Neural cell (in vitro differentiated cells): Measurements from ENCODE around the gene DNAH1.

Experiments used
- EP300 ChIP-seq: fragments of 450-650 bp; conservative IDR thresholded peaks from 2 replicates; pipeline ENCODE4 v1.6.1; 2014; ENCODE audit warnings: antibody characterized with exemption, mild to moderate bottlenecking, moderate library complexity; ENCODE audit not compliant: poor library complexity, severe bottlenecking
- EZH2 ChIP-seq: fragments of 200-600, 300-800 bp; shearing (Covaris generic), sonication (generic); IDR thresholded peaks from 2 replicates; pipeline ENCODE4 v1.6.1; 2014; ENCODE audit warnings: antibody characterized with exemption, low read length, borderline replicate concordance, mild to moderate bottlenecking; ENCODE audit not compliant: insufficient read depth, poor library complexity, severe bottlenecking
- RAD21 ChIP-seq: fragments of 450-650 bp; conservative IDR thresholded peaks from 2 replicates; pipeline ENCODE4 v1.6.1; 2014; ENCODE audit warnings: antibody characterized with exemption, mild to moderate bottlenecking, moderate library complexity
- TAF1 ChIP-seq: IDR thresholded peaks from 2 replicates; pipeline ENCODE4 v1.6.1; 2012; ENCODE audit warnings: low read depth
- TF ChIP-seq, protein P1 (sequence below): fragments of 450-650 bp; IDR thresholded peaks from 2 replicates; pipeline ENCODE4 v1.5.1; 2014; ENCODE audit warnings: antibody characterized with exemption, mild to moderate bottlenecking, moderate library complexity; ENCODE audit not compliant: poor library complexity, severe bottlenecking
- TF ChIP-seq, protein P2 (sequence below): IDR thresholded peaks from 2 replicates; pipeline ENCODE4 v1.6.1; 2012; ENCODE audit warnings: borderline replicate concordance

DNA sequence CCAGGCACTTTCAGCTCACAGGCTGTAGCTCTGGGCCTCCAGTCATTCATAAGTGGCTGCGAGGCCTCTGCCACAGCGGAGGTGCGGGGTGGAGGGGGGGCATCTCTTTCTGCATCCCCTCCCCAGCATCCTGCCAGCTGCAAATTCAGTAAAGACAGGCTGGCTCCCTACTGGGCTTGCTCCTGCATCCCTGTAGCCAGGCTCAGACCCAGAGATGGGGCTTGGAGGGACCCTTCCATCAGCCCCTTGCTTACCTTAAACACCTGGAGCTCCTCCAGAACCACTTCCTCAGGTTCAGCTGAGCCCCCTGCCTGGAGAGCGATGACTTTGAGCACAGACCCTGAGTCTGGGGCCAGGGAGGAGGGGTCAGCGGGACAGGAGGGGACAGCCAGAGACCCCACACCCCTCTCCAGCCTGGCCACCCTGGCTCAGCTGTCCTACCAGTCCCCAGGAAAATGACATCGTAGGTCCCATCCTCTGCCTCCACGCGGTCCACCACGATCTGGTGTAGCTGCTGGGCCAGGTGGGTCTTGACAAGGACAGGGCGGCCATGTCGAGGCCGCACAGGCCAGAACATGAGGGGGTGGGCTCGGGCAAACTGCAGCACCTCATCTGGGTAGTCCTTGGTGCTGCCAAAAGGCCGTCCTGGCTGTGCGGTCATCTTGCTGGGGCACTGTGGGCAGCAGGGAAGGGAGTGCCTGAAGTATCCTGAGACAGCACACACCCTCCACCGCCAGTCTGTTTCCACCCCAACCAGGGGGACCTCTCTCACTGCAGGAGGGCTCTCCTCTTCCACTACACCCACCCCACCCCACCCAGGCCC is 123.5 kb downstream of the DNAH1 start:
- TF ChIP-seq RAD21 = no peak
- TF ChIP-seq, protein P1, sequence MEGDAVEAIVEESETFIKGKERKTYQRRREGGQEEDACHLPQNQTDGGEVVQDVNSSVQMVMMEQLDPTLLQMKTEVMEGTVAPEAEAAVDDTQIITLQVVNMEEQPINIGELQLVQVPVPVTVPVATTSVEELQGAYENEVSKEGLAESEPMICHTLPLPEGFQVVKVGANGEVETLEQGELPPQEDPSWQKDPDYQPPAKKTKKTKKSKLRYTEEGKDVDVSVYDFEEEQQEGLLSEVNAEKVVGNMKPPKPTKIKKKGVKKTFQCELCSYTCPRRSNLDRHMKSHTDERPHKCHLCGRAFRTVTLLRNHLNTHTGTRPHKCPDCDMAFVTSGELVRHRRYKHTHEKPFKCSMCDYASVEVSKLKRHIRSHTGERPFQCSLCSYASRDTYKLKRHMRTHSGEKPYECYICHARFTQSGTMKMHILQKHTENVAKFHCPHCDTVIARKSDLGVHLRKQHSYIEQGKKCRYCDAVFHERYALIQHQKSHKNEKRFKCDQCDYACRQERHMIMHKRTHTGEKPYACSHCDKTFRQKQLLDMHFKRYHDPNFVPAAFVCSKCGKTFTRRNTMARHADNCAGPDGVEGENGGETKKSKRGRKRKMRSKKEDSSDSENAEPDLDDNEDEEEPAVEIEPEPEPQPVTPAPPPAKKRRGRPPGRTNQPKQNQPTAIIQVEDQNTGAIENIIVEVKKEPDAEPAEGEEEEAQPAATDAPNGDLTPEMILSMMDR = no peak
- TF ChIP-seq EZH2 = no peak
- TF ChIP-seq TAF1 = no peak
- TF ChIP-seq EP300 = no peak
- TF ChIP-seq, protein P2, sequence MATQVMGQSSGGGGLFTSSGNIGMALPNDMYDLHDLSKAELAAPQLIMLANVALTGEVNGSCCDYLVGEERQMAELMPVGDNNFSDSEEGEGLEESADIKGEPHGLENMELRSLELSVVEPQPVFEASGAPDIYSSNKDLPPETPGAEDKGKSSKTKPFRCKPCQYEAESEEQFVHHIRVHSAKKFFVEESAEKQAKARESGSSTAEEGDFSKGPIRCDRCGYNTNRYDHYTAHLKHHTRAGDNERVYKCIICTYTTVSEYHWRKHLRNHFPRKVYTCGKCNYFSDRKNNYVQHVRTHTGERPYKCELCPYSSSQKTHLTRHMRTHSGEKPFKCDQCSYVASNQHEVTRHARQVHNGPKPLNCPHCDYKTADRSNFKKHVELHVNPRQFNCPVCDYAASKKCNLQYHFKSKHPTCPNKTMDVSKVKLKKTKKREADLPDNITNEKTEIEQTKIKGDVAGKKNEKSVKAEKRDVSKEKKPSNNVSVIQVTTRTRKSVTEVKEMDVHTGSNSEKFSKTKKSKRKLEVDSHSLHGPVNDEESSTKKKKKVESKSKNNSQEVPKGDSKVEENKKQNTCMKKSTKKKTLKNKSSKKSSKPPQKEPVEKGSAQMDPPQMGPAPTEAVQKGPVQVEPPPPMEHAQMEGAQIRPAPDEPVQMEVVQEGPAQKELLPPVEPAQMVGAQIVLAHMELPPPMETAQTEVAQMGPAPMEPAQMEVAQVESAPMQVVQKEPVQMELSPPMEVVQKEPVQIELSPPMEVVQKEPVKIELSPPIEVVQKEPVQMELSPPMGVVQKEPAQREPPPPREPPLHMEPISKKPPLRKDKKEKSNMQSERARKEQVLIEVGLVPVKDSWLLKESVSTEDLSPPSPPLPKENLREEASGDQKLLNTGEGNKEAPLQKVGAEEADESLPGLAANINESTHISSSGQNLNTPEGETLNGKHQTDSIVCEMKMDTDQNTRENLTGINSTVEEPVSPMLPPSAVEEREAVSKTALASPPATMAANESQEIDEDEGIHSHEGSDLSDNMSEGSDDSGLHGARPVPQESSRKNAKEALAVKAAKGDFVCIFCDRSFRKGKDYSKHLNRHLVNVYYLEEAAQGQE = no peak
